ENCODE measurements around the gene CHIT1.

DNA sequence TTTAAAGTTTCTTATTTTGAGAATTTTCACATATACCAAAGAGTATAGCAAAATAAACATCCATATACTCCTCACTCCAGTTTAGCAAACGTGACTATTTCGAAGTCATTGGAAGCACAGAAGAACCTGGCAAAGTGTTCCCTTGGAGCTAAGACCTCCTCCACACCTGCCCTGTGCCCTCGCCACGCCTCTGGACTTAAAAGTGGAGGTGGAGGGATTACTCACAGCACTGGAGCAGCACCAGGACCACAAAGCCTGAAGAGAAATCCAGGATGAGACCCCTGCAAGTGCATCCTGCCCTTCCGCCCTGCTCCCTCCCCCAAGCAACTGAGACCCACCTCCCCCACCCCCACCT is 43.4 kb downstream of the CHIT1 start:
- TF ChIP-seq, protein P1, sequence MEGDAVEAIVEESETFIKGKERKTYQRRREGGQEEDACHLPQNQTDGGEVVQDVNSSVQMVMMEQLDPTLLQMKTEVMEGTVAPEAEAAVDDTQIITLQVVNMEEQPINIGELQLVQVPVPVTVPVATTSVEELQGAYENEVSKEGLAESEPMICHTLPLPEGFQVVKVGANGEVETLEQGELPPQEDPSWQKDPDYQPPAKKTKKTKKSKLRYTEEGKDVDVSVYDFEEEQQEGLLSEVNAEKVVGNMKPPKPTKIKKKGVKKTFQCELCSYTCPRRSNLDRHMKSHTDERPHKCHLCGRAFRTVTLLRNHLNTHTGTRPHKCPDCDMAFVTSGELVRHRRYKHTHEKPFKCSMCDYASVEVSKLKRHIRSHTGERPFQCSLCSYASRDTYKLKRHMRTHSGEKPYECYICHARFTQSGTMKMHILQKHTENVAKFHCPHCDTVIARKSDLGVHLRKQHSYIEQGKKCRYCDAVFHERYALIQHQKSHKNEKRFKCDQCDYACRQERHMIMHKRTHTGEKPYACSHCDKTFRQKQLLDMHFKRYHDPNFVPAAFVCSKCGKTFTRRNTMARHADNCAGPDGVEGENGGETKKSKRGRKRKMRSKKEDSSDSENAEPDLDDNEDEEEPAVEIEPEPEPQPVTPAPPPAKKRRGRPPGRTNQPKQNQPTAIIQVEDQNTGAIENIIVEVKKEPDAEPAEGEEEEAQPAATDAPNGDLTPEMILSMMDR (IDR thresholded peaks at IDR 0.05) = no peak
- TF ChIP-seq POLR2A (IDR thresholded peaks at IDR 0.05) = no peak
